Middle frontal gyrus (tissue), 1 donor: ENCODE data around the gene MEFV.
A peak's percentile ranks its signal among the peaks of the same experiment; 100 is the strongest.
"Not testable (repeated sequence)": the region's sequence is repeated elsewhere in the genome, so short reads cannot be mapped to it uniquely, and the experiment has no call there.

Source experiments
- DNase-seq: peaks from one replicate; pipeline ENCODE4 v3.0.0-alpha.2; 2015; ENCODE audit warnings: low spot score; ENCODE audit errors: extremely low spot score

The MEFV gene, protein sequence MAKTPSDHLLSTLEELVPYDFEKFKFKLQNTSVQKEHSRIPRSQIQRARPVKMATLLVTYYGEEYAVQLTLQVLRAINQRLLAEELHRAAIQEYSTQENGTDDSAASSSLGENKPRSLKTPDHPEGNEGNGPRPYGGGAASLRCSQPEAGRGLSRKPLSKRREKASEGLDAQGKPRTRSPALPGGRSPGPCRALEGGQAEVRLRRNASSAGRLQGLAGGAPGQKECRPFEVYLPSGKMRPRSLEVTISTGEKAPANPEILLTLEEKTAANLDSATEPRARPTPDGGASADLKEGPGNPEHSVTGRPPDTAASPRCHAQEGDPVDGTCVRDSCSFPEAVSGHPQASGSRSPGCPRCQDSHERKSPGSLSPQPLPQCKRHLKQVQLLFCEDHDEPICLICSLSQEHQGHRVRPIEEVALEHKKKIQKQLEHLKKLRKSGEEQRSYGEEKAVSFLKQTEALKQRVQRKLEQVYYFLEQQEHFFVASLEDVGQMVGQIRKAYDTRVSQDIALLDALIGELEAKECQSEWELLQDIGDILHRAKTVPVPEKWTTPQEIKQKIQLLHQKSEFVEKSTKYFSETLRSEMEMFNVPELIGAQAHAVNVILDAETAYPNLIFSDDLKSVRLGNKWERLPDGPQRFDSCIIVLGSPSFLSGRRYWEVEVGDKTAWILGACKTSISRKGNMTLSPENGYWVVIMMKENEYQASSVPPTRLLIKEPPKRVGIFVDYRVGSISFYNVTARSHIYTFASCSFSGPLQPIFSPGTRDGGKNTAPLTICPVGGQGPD

DNA sequence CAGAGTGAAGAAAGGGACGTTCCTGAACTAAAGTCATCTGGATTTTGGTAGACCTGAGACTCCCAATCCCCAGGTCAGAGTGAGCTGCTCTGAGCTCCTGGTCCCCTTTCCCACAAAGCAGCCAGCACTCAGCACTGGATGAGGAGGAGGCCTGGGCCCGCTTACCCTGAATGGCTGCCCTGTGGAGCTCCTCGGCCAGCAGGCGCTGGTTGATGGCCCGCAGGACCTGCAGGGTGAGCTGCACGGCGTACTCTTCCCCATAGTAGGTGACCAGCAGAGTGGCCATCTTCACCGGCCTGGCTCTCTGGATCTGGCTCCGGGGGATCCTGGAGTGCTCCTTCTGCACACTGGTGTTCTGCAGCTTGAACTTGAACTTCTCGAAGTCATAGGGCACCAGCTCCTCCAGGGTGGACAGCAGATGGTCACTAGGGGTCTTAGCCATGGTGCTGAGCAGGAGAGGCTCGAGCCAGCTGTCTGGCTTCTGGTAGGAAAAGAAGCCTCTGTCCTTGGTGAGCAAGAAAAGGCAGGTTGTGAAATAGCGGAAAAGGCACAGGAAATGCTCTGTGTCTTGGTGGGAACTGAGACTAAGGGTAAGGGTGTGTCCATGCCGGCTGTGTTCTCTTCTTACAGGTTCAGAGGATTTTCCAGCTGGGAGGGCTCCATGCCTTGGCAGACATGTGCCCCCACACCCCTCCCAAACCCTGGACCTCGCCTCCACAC is at the start of gene MEFV:
TSS of gene MEFV (minus strand) at position 488 of the 720 bp plus-strand sequence. CDS start at position 442, 46 bp downstream.
- no peak for DNase-seq

DNA sequence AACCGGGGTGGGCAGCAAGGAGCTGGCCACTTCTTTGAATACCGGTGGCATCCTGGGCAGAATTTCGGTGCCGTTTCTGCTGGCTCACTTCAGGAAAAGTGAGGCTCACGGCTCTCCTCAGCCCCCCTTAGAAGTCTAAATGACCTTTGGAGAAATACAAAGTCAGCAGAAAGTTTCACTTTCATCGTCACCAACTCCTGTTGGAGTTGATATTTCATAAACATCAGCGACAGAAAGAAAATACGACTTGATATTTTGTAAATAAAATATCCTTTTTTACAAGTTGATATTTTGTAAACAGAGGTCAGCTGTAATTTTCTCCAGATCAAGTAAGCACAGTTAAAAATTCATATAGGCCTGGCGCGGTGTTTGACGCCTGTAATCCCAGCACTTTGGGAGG is 49.6 kb upstream of the MEFV start:
- no peak for DNase-seq

DNA sequence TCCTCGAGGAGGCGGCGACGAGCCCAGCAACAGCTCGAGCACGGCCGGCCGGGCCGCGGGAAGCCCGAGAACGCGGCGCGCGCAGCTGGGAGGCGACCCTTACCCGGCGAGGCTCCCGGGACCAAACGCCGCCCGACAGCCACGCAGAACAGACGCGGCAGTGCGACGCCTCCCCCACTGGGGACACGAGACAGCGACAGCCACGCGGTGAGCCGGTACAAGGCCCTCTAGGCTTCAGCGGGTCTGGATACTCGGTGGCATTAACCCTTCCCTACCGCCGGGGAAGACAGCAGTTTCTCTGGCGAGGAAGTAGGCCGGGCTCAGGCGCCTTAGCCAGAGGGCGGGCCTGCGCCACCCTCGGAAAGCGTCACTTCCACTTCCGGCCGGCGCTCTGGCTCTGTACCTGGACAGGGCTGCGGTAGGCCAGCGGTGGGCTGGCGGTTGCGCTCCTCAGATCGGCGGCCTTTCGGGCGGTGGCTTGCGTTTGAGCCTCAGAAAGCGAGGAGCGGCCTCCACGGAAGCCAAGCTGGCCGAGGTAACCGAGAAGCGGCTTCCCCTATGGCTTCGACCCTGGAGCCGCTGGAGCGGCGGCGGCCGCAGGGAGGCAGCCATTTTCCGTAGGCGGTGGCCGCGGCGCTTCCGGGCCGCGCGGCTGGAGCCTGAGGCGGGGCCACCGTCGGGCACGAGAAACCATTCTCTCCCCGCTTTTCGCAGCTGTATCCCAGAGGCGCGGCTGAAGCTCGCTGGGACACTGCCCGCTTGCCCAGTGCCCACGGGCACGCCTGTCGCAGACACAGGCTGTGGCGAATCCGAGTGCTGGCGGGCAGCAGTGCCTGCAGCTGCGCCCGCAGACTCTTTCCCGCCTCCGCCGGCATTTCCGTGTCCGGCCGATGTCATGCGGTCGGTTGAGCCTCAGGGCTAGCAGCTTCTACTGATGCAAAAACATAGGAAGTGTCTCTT is 49.0 kb upstream of the MEFV start, which contains the start of the genes TIGD7 and ZNF75A:
TSS of gene TIGD7 (minus strand) at position 322 of the 960 bp plus-strand sequence. CDS start 4,816 bp downstream, outside the sequence.
TSS of gene ZNF75A (plus strand) at position 389 of the 960 bp plus-strand sequence. CDS start 2,932 bp downstream, outside the sequence.
- DNase-seq = peak; percentile 88

DNA sequence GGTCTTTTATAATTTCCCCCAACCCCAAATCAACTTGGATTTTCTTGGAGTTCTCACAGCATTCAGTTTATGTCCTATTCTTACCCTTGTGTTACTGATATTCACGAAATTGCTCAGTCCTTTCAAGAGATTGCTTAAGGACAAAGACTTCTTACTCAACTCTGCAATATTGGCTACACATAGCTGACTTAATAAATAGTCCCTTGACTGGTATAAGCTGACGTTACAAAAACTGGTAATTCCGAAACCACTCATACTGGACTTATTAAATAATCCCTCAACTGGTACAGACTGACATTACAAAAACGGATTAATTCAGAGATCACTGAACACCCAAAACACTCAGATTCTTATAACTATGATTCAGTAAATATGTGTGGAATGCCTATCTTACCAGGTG is 47.9 kb upstream of the MEFV start:
- no peak for DNase-seq

DNA sequence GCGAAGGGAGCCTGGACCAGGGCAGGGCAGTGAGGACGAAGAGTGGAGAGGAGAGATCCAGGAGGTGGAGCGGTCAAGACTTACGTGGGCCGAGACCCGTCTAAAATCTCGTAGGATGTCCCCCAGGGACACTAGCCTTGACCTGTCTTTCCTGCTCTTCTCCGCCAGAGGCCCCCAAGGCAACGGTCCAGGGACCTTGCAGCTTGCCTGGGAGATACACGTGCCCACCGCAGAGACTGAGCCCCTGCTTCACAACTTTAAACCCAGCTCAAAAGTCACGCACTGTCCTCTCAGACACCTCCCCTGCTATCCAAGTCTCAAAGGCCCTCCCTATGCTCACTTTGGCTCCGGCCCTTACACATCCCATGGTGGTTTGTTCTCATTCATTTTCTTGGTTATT is 39.4 kb upstream of the MEFV start:
- no peak for DNase-seq

DNA sequence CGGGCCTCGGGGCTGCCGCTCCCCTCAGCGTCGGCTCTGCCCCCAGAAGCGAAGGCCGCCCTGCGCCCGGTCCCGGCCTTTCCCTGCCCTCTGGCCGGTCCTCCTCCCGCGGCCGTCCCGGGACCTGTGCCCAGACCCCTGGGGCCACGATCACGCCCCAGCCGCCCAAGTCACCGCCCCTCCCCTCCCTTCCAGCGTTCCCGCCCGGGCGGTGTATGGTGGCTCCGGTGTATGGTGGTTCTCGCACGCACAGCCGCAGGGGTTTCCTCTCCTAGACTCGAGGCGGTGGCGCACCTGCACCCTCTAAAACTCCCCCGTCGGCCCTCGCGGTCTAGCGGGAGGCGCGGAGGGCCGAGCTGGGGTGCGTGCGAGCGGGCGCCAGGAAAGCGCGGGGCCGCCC is 38.8 kb upstream of the MEFV start:
- DNase-seq = no peak

DNA sequence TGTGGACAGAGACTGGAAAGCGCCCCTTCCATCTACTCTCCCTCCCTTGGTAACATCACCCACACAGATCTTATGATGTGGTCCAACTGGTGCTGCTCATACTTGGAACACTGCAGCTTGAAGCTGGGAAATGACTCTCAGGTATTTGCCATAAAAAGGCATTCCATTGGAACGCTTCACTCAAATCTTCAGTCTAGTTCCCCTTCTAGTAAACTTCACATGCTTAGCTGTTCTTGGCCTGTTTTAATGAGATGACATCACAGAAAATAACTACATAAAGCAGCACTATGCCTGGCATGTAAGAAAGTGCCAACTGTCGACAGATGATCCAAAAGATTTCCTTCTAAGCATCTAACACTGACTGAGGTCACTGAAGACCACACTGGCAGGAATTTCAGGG is 36.2 kb upstream of the MEFV start:
- no peak for DNase-seq

DNA sequence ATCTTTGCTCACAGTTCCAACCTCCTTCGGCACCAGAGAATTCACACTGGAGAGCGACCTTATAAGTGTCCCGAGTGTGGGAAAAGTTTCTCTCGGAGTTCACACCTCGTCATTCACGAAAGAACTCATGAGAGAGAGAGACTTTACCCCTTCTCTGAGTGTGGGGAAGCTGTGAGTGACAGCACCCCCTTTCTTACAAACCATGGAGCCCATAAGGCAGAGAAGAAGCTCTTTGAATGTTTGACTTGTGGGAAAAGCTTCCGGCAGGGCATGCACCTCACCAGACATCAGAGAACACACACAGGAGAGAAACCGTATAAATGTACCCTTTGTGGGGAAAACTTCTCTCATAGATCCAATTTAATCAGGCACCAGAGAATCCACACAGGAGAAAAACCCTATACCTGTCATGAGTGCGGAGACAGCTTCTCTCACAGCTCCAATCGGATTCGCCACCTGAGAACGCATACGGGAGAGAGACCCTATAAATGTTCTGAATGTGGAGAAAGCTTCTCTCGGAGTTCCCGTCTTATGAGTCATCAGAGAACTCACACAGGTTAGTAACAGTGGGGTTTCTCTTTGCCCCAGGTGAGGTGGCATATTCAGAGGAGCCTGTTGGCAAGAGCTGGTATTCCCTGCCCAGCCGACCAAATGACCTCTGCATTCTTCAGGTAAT is 33.7 kb upstream of the MEFV start:
- DNase-seq = no peak

DNA sequence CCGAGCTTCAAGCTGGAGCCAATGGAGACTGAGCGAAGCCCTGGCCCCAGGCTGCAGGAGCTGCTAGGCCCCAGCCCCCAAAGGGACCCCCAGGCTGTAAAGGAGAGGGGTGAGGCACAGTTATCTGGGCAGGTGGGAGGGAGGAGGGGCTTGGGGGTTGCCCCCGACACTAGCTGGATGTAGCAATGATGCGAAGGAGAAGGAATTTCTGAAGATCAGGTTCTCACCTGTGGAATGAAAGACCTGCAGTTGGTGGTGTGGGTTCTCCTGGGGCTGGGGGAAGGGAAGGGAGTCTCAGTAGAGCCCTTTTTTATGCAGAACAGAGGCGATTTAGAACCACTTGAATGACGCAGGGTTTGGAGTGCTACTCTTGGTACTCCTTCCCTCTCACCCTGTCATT is 28.7 kb upstream of the MEFV start:
- no peak for DNase-seq

DNA sequence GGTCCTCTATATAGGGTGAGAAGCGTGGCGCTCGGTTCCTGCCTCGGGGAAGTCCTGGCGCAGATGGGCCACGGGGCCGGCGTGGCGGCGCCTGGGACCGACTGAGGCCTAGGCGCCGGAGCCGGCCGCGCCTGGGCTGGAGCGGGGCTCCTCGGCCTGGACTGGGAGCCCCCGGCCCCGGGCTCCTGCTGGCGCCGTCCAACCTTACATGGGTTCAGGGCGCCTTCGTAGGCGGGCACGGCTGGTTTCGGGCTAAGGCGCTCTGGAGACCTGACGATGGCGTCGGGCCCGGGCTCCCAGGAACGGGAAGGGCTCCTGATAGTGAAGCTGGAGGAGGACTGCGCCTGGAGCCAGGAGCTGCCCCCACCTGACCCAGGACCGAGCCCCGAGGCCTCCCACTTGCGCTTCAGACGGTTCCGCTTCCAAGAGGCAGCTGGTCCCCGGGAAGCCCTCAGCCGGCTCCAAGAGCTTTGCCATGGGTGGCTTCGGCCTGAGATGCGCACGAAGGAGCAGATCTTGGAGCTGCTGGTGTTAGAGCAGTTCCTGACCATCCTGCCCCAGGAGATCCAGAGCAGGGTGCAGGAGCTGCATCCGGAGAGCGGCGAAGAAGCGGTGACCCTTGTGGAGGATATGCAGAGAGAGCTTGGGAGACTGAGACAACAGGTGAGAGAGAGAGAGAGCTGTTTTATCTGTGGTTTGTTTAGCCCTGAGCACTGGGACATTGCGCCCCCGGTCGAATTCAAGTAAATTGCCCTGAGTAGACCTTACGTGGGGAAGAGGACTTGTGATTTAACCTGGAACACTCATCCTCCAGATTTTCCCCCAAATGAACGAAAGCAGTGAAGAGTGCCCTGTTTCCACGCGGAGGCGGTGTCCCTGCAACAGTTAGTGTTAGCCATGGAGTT is 27.4 kb upstream of the MEFV start:
- no peak for DNase-seq

DNA sequence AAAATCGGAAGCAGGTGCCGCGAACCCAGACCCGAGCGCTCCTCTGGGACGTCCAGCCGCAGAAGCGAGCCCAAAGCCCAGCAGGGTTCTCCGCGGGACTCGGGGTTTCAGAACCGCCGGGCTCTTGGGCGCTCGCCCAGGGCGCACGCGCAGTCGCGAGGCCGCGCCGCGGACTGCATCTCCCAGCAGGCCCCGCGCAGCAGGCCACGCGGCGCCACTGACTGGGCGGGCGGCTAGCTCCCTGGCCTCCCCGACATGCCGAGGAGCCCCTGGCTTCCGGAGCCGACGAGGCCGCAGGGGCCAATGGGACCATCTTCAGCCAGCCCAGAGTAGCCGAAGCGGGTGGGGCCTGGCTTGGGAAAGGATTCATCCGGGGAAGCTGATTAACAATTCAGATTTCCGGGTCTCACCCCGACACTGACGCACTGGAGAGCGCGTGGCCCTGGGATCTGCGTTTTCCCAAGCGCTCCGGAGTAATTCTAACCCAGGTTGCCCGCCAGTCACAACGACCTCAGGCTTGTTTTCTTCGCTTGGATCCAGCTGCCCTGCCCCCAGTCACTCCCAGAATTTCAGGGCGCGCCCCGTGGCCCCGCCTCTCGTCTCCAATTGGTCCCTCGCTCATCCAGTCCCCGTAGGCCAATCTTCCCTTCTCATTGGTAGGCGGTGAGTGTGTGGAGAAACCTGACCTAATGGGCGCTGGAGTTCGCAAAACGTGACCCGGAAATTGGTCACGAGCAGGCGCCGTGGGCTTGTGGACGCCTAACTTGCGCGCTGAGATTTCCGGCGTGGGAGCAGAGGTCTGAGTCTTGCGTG is 26.5 kb upstream of the MEFV start, which contains the start of gene ZNF263:
TSS of gene ZNF263 (plus strand) at position 762 of the 813 bp plus-strand sequence. CDS start 328 bp downstream, outside the sequence.
- peak; percentile 97 for DNase-seq

DNA sequence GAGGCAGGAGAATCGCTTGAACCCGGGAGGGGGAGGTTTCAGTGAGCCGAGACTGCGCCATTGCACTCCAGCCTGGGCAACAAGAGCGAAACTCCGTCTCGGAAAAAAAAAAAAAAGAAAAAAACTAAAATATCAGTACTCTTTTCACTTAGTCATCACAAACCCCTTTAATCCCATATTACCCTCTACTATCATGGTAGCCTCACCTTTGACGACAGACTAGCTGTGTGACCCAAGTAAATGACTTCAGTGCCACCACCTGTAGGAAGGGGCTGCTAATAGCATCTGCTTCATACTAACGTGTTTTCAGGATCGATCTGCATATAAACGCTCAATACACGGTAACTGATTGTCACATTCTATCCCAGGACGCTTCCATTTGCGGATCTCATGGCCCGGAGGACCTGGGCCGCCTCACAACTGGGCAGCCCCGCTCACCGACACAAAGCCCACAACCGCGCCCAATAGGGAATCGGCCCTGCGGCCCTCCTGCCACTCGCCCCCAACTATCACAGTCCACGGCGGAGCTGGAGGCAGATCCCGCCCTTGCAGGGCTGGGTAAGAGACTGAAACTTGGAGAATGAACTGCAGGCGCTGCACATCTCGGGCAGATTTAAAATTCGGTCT is 25.8 kb upstream of the MEFV start:
- DNase-seq = no peak

DNA sequence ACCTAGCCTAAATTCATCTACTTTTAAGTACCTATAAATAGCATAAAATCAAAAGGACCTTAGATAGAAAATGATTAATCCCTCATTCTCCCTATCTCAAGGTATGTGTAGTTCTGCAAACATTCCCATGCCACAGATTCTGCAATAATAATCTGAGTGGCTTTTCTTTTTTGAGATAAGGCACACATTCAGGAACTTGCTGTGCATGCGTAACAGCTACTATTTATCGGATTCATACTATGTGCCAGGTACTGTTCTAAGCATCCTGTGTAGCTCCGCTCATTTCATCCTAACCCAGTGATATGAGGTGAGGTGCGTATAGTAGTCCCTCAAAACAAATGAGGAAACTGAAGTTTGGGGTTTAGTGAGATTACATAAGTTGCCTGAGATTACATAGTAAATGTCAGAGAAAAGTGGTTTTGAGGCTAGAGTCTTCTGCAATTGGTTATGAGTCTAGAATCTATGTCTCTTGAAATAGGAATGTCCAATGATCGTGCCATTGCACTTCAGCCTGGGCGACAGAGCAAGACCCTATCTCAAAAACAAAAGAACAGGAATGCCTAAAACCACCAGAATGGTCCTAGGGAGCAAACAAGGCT is 24.9 kb upstream of the MEFV start:
- no peak for DNase-seq

DNA sequence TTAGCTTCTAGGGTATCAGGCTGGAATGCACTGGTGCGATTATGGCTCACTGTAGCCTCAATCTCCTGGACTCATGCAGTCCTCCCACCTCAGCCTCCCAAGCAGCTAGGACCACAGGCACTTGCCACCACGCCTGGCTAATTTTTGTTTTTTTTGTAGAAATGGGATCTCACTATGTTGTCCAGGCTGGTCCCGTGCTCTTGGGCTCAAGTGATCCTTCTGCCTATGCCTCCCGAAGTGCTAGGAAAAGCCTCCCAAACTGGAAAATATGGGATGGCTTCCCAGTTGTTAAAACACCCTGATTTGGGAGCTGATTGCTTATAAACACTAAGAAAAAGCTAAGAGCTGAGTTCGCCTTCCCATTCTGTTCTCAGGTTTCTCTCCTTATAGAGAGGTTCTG is 20.2 kb upstream of the MEFV start:
- no peak for DNase-seq

DNA sequence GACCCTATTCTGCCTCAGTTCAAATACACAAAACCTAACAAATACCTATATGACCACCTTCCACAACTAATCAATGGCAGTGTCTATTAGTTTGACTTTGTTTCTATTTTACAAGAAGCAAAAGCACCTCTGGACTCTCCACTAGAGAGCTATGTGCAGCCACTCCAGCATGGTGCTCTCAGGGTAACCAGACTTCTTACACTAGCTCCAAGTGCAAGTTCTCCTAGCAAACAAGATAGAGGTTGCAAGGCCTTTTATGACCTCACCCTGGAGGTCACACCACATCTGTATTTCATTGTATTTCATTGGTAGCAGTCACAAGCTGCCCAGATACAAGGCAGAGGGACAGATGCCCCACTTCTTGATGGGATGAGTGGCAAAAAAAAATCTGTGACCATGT is 18.5 kb upstream of the MEFV start:
- no peak for DNase-seq

DNA sequence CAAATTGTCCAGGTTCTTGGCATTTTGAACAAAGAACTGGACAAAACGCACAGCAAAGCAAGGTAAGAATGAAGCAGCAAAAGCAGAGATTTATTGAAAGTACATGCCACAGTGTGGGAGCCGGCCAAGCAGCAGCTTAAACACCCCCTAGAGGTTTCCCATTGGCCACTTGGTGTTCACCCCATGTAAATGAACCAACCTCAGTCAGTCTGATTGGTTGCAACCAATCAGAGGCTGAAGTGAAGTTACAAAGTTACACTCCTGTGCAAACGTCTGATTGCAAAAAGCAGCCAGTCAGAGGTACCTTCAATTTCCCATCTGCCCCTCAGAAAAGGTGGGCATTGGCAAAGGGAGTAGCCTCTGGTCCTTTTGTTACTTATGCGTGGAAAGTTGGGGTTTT is 18.1 kb upstream of the MEFV start:
- no peak for DNase-seq

DNA sequence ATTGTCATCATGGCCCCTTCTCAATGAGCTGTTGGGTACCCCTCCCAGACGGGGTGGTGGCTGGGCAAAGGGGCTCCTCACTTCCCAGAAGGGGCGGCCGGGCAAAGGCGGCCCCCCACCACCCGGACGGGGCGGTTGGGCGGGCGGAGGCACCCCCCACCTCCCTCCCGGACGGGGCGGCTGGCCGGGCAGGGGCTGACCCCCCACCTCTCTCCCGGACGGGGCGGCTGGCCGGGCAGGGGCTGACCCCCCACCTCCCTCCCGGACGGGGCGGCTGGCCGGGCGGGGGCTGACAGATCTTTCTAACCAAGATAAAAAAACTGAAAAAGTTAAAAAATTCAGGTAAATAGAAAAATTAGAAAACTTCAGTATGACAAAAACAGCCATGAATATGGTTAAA is 14.8 kb upstream of the MEFV start:
- DNase-seq = not testable (repeated sequence)
